Aorta (tissue), 5 donors: Measurements from ENCODE around the gene NTM. TPM values are rescaled to one million over a fixed set of nuclear protein-coding genes. Genes with fewer than 3 reads are reported as not detected.

Source experiments
- ATAC-seq: fragments of 200-7000 bp; cut with Tn5 transposase; one replicate; pipeline ENCODE4 v1.9.1; 2022; ENCODE audit warnings: moderate library complexity; ENCODE audit not compliant: low FRiP score
- DNase-seq, 2 donors: peaks; one replicate each; pipeline ENCODE4 v3.0.0-alpha.2; 2020
- H3K27ac ChIP-seq, 2 donors: one replicate each; pipeline ENCODE4 v1.5.1; 2013; ENCODE audit warnings: low read length in 2 of 2, mild to moderate bottlenecking in 2 of 2, moderate library complexity in 2 of 2, control low read depth in 1 of 2, inconsistent platforms in 1 of 2, low read depth in 1 of 2
- H3K27me3 ChIP-seq, 2 donors: one replicate each; pipeline ENCODE4 v1.6.1; 2013; ENCODE audit warnings: control low read depth in 1 of 2, low read length in 1 of 2, mild to moderate bottlenecking in 1 of 2, moderate library complexity in 1 of 2; ENCODE audit not compliant: insufficient read depth in 2 of 2, control insufficient read depth in 1 of 2
- H3K36me3 ChIP-seq, 2 donors: one replicate each; pipeline ENCODE4 v1.6.1; 2013; ENCODE audit warnings: control low read depth in 1 of 2, low read length in 1 of 2, mild to moderate bottlenecking in 1 of 2; ENCODE audit not compliant: insufficient read depth in 2 of 2, control insufficient read depth in 1 of 2
- H3K4me1 ChIP-seq, 2 donors: one replicate each; pipeline ENCODE4 v1.6.1; 2013; ENCODE audit warnings: low read length in 2 of 2, control low read depth in 1 of 2, mild to moderate bottlenecking in 1 of 2, moderate library complexity in 1 of 2; ENCODE audit not compliant: insufficient read depth in 2 of 2, control insufficient read depth in 1 of 2
- H3K4me3 ChIP-seq, 2 donors: one replicate each; pipeline ENCODE4 v1.5.1; 2013; ENCODE audit warnings: low read length in 2 of 2, control low read depth in 1 of 2, mild to moderate bottlenecking in 1 of 2
- H3K9me3 ChIP-seq: one replicate; pipeline ENCODE4 v1.6.1; 2013; ENCODE audit warnings: mild to moderate bottlenecking, low read length; ENCODE audit not compliant: control insufficient read depth
- WGBS, 2 donors: extraction: QIAGEN DNeasy Blood & Tissue Kit; methylation state at CpG; one replicate each; pipeline ENCODE4 v1.1.7; 2013; 5-methylcytosine and 5-hydroxymethylcytosine counted together
- intact Hi-C, 2 donors: fragments of 100-400 bp; cut with DNase I; formaldehyde crosslinking; loops; one replicate each; pipeline versions ENCODE4 v1.14.2 to v1.15.0; 2022
- polyA plus RNA-seq, 2 donors: library from polyadenylated mRNA; stranded (reverse); fragments of 200-250 nt; gene quantifications; one replicate each; pipeline ENCODE4 v1.2.3, GENCODE V29; 2013
- total RNA-seq, 2 donors: library from RNA; stranded (reverse); fragmentation: NEBNext Ultra II Directional; extraction: Animal tissue kit (Norgen Biotek cat#: 25700); gene quantifications; one replicate each; pipeline ENCODE4 v1.2.1, GENCODE V29; 2021
- donor health status: healthy with polysubstance abuse.
- donor health status: Bipolar disorder and iron deficiency.
- donor health status: DM: no; HTN: no; CAD: no.
- donor health status: DM: no; HTN: no; CAD: no.
- donor health status: DM: yes; HTN: yes; CAD: no.

The NTM gene
- total and polyA plus RNA-seq, 4 donors: 0.28 to 5.3 (median 1.9) TPM; not detected in 1

- Histone ChIP-seq H3K27ac (no peak overlapping the region), H3K4me1 (no peaks in the 10 kb centered on the region), H3K9me3 (peaks cover 4% of the 10 kb centered on the region), H3K4me3 (no peak overlapping the region), H3K27me3 (no peaks in the 10 kb centered on the region), H3K36me3 (no peaks in the 10 kb centered on the region)
- no peak for ATAC-seq
- 21 to 28% methylated on average over 15 of the region's 15 CpGs for WGBS, 2 donors
- intact Hi-C loops: no loop called here
- no peak for DNase-seq
Observed at GRCh38 chr11:131504199-131504949, 134.0 kb downstream of the NTM start.

- H3K4me3 ChIP-seq: no peak overlapping the region
- no peaks in the 10 kb centered on the region for H3K4me1 ChIP-seq
- no peak overlapping the region for H3K27ac ChIP-seq
- DNase-seq: no peak
- H3K27me3 ChIP-seq: no peaks in the 10 kb centered on the region
- no peak for ATAC-seq
- no peaks in the 10 kb centered on the region for H3K36me3 ChIP-seq
- WGBS, 2 donors: 60 to 72% methylated on average over 6 of the region's 6 CpGs
- H3K9me3 ChIP-seq: no peaks in the 10 kb centered on the region
- intact Hi-C loops: no loop called here
Observed at GRCh38 chr11:131506348-131506747, 135.9 kb downstream of the NTM start.

- Histone ChIP-seq H3K27ac (no peak overlapping the region), H3K4me3 (no peak overlapping the region), H3K9me3 (no peaks in the 10 kb centered on the region), H3K4me1 (no peaks in the 10 kb centered on the region), H3K36me3 (no peaks in the 10 kb centered on the region), H3K27me3 (no peaks in the 10 kb centered on the region)
- WGBS, 2 donors: 74 to 83% methylated on average over 8 of the region's 8 CpGs
- intact Hi-C loops: no loop called here
- DNase-seq (no peak), ATAC-seq (peak; percentile 60)
Observed at GRCh38 chr11:131510662-131511061, 140.2 kb downstream of the NTM start.

GRCh38 chr11:131511794-131512193 lies 141.4 kb downstream of the NTM start:
- 61 to 63% methylated on average over 9 of the region's 9 CpGs for whole genome bisulfite sequencing, 2 donors
- intact Hi-C loops: no loop called here
- no peak for DNase-seq

GRCh38 chr11:131512228-131512627 lies 141.8 kb downstream of the NTM start:
- WGBS, 2 donors: 69 to 81% methylated on average over 3 of the region's 3 CpGs
- no peak for DNase-seq
- H3K4me3 ChIP-seq: no peak overlapping the region
- ATAC-seq: no peak
- intact Hi-C loops: no loop called here
- no peaks in the 10 kb centered on the region for H3K36me3 ChIP-seq
- H3K27me3 ChIP-seq: no peaks in the 10 kb centered on the region
- no peaks in the 10 kb centered on the region for H3K4me1 ChIP-seq
- no peak overlapping the region for H3K27ac ChIP-seq
- no peaks in the 10 kb centered on the region for H3K9me3 ChIP-seq

More at GRCh38 chr11:131511794-131512193, 141.4 kb downstream of the NTM start:
- no peaks in the 10 kb centered on the region for H3K9me3 ChIP-seq
- no peak for ATAC-seq
- H3K27me3 ChIP-seq: no peaks in the 10 kb centered on the region
- H3K27ac ChIP-seq: no peak overlapping the region
- no peaks in the 10 kb centered on the region for H3K36me3 ChIP-seq
- H3K4me1 ChIP-seq: no peaks in the 10 kb centered on the region
- no peak overlapping the region for H3K4me3 ChIP-seq

- intact Hi-C loops: no loop called here
- H3K27me3 ChIP-seq: no peaks in the 10 kb centered on the region
- ATAC-seq: no peak
- DNase-seq: no peak
- H3K36me3 ChIP-seq: no peaks in the 10 kb centered on the region
- H3K4me3 ChIP-seq: no peak overlapping the region
- WGBS, 2 donors: 68 to 81% methylated on average over 6 of the region's 6 CpGs
- H3K9me3 ChIP-seq: no peaks in the 10 kb centered on the region
- no peak overlapping the region for H3K27ac ChIP-seq
- no peaks in the 10 kb centered on the region for H3K4me1 ChIP-seq
Observed at GRCh38 chr11:131514062-131514461, 143.6 kb downstream of the NTM start.

- intact Hi-C loops: no loop called here
- ATAC-seq (no peak), DNase-seq (no peak)
- H3K27ac ChIP-seq: no peak overlapping the region
- no peaks in the 10 kb centered on the region for H3K9me3 ChIP-seq
- no peak overlapping the region for H3K4me3 ChIP-seq
- H3K36me3 ChIP-seq: no peaks in the 10 kb centered on the region
- H3K27me3 ChIP-seq: no peaks in the 10 kb centered on the region
- H3K4me1 ChIP-seq: no peaks in the 10 kb centered on the region
- WGBS, 2 donors: 3 to 11% methylated on average over 1 of the region's 1 CpG
Observed at GRCh38 chr11:131518305-131518838, 148.0 kb downstream of the NTM start.

- H3K27me3 ChIP-seq: no peaks in the 10 kb centered on the region
- ATAC-seq (no peak), DNase-seq (no peak)
- H3K4me1 ChIP-seq: no peaks in the 10 kb centered on the region
- no peak overlapping the region for H3K4me3 ChIP-seq
- no peaks in the 10 kb centered on the region for H3K36me3 ChIP-seq
- H3K9me3 ChIP-seq: no peaks in the 10 kb centered on the region
- WGBS, 2 donors: 61 to 75% methylated on average over 2 of the region's 2 CpGs
- H3K27ac ChIP-seq: no peak overlapping the region
- intact Hi-C loops: no loop called here
Observed at GRCh38 chr11:131522851-131523250, 152.4 kb downstream of the NTM start.

GRCh38 chr11:131530407-131530806 lies 160.0 kb downstream of the NTM start:
- no peaks in the 10 kb centered on the region for H3K27me3 ChIP-seq
- no peak overlapping the region for H3K27ac ChIP-seq
- no peak for ATAC-seq
- intact Hi-C loops: no loop called here
- H3K9me3 ChIP-seq: no peaks in the 10 kb centered on the region
- H3K4me1 ChIP-seq: no peaks in the 10 kb centered on the region
- no peaks in the 10 kb centered on the region for H3K36me3 ChIP-seq
- 25 to 29% methylated on average over 2 of the region's 2 CpGs for WGBS, 2 donors
- no peak for DNase-seq
- no peak overlapping the region for H3K4me3 ChIP-seq
